T-helper 1 cell treated with Interleukin-12 subunit alpha and Interleukin-12 subunit beta and Interleukin-4 antibody, amounts not matched to agents 30 μg/mL and 1 μg/mL, for 36 hours (primary cell): ENCODE results near the gene MC3R.

Experiments used
- H3K27ac Mint-ChIP-seq: one replicate; pipeline ENCODE4 v1.8.0; 2021; ENCODE audit warnings: mild to moderate bottlenecking, mixed read lengths
- H3K27me3 Mint-ChIP-seq: one replicate; pipeline ENCODE4 v1.8.0; 2021; ENCODE audit warnings: low read depth, mixed read lengths
- H3K36me3 Mint-ChIP-seq: one replicate; pipeline ENCODE4 v1.8.0; 2021; ENCODE audit warnings: low read depth, mixed read lengths
- H3K4me1 Mint-ChIP-seq: one replicate; pipeline ENCODE4 v1.8.0; 2021; ENCODE audit warnings: low read depth, mixed read lengths
- H3K4me3 Mint-ChIP-seq: one replicate; pipeline ENCODE4 v1.8.0; 2021; ENCODE audit warnings: mild to moderate bottlenecking, moderate library complexity, mixed read lengths
- H3K9me3 Mint-ChIP-seq: one replicate; pipeline ENCODE4 v1.8.0; 2021; ENCODE audit warnings: mixed read lengths

Gene MC3R

DNA sequence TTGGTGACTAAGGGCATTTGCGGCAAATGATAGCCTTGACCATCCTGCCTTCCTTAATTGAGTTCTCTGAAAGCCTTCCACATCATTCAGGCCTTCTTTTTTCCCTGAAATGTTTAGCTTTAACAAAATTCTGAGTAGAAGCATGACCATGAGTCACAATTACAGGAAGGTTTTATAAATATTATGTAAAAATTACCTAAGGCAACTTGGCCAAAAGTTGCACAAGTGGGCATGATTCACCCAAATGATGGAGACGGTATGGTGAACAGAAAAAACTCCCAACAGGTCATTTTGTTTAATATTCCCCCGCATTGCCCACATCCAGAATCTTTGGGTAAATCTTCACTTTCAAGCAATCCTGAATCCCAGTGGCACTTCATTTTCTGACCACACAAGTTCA, 37.0 kb downstream of the MC3R start:
- no peak overlapping the region for H3K27ac Mint-ChIP-seq
- H3K36me3 Mint-ChIP-seq, result no peaks in the 10 kb centered on the region
- peaks cover 4% of the 10 kb centered on the region for H3K9me3 Mint-ChIP-seq
- no peaks in the 10 kb centered on the region for H3K27me3 Mint-ChIP-seq
- no peaks in the 10 kb centered on the region for H3K4me1 Mint-ChIP-seq
- no peak overlapping the region for H3K4me3 Mint-ChIP-seq

GRCh38 chr20:56289652-56290051, 41.1 kb downstream of the MC3R start:
- no peaks in the 10 kb centered on the region for H3K4me1 Mint-ChIP-seq
- H3K4me3 Mint-ChIP-seq, result no peak overlapping the region
- no peaks in the 10 kb centered on the region for H3K27me3 Mint-ChIP-seq
- no peaks in the 10 kb centered on the region for H3K36me3 Mint-ChIP-seq
- H3K27ac Mint-ChIP-seq, result no peak overlapping the region
- H3K9me3 Mint-ChIP-seq, result no peaks in the 10 kb centered on the region

- H3K27me3 Mint-ChIP-seq, result no peaks in the 10 kb centered on the region
- H3K27ac Mint-ChIP-seq, result no peak overlapping the region
- no peaks in the 10 kb centered on the region for H3K36me3 Mint-ChIP-seq
- H3K9me3 Mint-ChIP-seq, result no peaks in the 10 kb centered on the region
- no peak overlapping the region for H3K4me3 Mint-ChIP-seq
- no peaks in the 10 kb centered on the region for H3K4me1 Mint-ChIP-seq
These were observed 50.8 kb downstream of the MC3R start for GRCh38 chr20:56299362-56299761.
